Endothelial cell of umbilical vein (primary cell): ENCODE data around the gene ZNF423. TPM values are rescaled to one million over a fixed set of nuclear protein-coding genes. Genes with fewer than 3 reads are reported as not detected.

Experiments
- BruUV-seq: library from RNA; stranded (reverse); fragments of 400-500 nt; replicated peaks from 2 replicates; lab custom pipeline; 2021; lab: Mats Ljungman, UMichigan
- CTCF ChIA-PET: fragments of 300-600, 350-600 bp; sonication (Branson Sonifier 250); formaldehyde crosslinking; loops from one replicate; lab custom pipeline; 2021; ENCODE audit warnings: antibody characterized with exemption, inconsistent platforms; lab: Charles Lee
- POLR2A ChIA-PET: fragments of 300-600, 350-600 bp; sonication (Branson Sonifier 250); formaldehyde crosslinking; loops from one replicate; lab custom pipeline; 2021; ENCODE audit warnings: antibody characterized with exemption, inconsistent platforms; lab: Charles Lee
- DNase-seq: peaks from one replicate; pipeline ENCODE4 v3.0.0-alpha.2; 2011; ENCODE audit warnings: low read depth, low spot score
- FAIRE-seq: peaks from 2 replicates; lab custom pipeline; 2011; peaks lifted over from hg19 to GRCh38; lab: Jason Lieb, UNC
- H2AFZ ChIP-seq: 2 replicates; pipeline ENCODE4 v1.6.0; 2012; ENCODE audit warnings: low read depth, low read length, control low read depth, inconsistent platforms
- H3K27ac ChIP-seq: 2 replicates; pipeline ENCODE4 v1.5.1; 2011; ENCODE audit warnings: low read depth, mild to moderate bottlenecking, control low read depth, low read length, moderate library complexity; ENCODE audit not compliant: insufficient read depth
- H3K27me3 ChIP-seq, 2 experiments: 2 replicates each; pipeline versions ENCODE4 v1.6.0 to v1.6.1; 2011; ENCODE audit warnings: low read length in 2 of 2, mixed read lengths in 1 of 2; ENCODE audit not compliant: control insufficient read depth in 2 of 2, insufficient read depth in 2 of 2
- H3K36me3 ChIP-seq, 2 experiments: 2 replicates in 1 of 2; 3 replicates in 1 of 2; pipeline ENCODE4 v1.5.1; 2011; ENCODE audit warnings: low read length in 2 of 2, mild to moderate bottlenecking in 1 of 2, moderate library complexity in 1 of 2; ENCODE audit not compliant: control insufficient read depth in 2 of 2, insufficient read depth in 2 of 2; ENCODE audit errors: extremely low read depth in 1 of 2
- H3K4me1 ChIP-seq: 3 replicates; pipeline ENCODE4 v1.5.1; 2011; ENCODE audit warnings: mild to moderate bottlenecking, low read length; ENCODE audit not compliant: control insufficient read depth, insufficient read depth; ENCODE audit errors: extremely low read depth
- H3K4me2 ChIP-seq: 2 replicates; pipeline ENCODE4 v1.6.1; 2011; ENCODE audit warnings: low read length, control low read depth, mixed read lengths; ENCODE audit not compliant: insufficient read depth
- H3K4me3 ChIP-seq, 3 experiments: fragments of 200-600 bp in 1 of 3; sonication (generic), shearing (Covaris generic) in 1 of 3; replicated peaks in 1 of 3; 2 replicates each; pipeline ENCODE4 v1.5.1; 2011 to 2016; ENCODE audit warnings: control low read depth in 3 of 3, low read length in 3 of 3, mild to moderate bottlenecking in 2 of 3, inconsistent platforms in 1 of 3, low read depth in 1 of 3, moderate library complexity in 1 of 3; ENCODE audit not compliant: insufficient read depth in 1 of 3
- H3K79me2 ChIP-seq: 2 replicates; pipeline ENCODE4 v1.6.0; 2012; ENCODE audit warnings: low read length, inconsistent platforms; ENCODE audit not compliant: control insufficient read depth, insufficient read depth
- H3K9ac ChIP-seq: replicated peaks from 2 replicates; pipeline ENCODE3; 2011; ENCODE audit warnings: low read length, control low read depth; ENCODE audit not compliant: insufficient read depth; ENCODE audit errors: extremely low read depth
- H3K9me1 ChIP-seq: replicated peaks from 3 replicates; pipeline ENCODE4 v1.6.0; 2011; ENCODE audit warnings: mild to moderate bottlenecking, low read length; ENCODE audit not compliant: control insufficient read depth, insufficient read depth; ENCODE audit errors: extremely low read depth
- H3K9me3 ChIP-seq: replicated peaks from 2 replicates; pipeline ENCODE4 v1.5.1; 2012; ENCODE audit warnings: low read length, inconsistent platforms; ENCODE audit not compliant: control insufficient read depth, insufficient read depth
- H4K20me1 ChIP-seq: replicated peaks from 2 replicates; pipeline ENCODE3; 2011; ENCODE audit warnings: mild to moderate bottlenecking, low read length; ENCODE audit not compliant: control insufficient read depth, insufficient read depth; ENCODE audit errors: extremely low read depth
- CTCF ChIP-seq, 2 donors: IDR thresholded peaks; 1 replicate in 1 of 2; 2 replicates in 1 of 2; pipeline ENCODE4 v1.5.1; 2011; ENCODE audit warnings: low read length in 2 of 2, mild to moderate bottlenecking in 2 of 2, moderate library complexity in 2 of 2, control low read depth in 1 of 2, inconsistent platforms in 1 of 2, low read depth in 1 of 2; ENCODE audit not compliant: insufficient read depth in 1 of 2; ENCODE audit errors: extremely low read depth in 1 of 2
- EZH2 ChIP-seq: IDR thresholded peaks from 2 replicates; pipeline ENCODE4 v1.6.1; 2012; ENCODE audit warnings: borderline replicate concordance, low read depth, mild to moderate bottlenecking, moderate library complexity, low read length, inconsistent platforms; ENCODE audit not compliant: severe bottlenecking
- FOS ChIP-seq: IDR thresholded peaks from 2 replicates; pipeline ENCODE4 v1.6.1; 2011; ENCODE audit warnings: mild to moderate bottlenecking, low read length, moderate library complexity, borderline replicate concordance; ENCODE audit not compliant: insufficient read depth
- GATA2 ChIP-seq: IDR thresholded peaks from 2 replicates; pipeline ENCODE4 v1.7.0; 2011; ENCODE audit warnings: low read depth, mild to moderate bottlenecking, moderate library complexity, mixed read lengths, low read length; ENCODE audit not compliant: insufficient read length, insufficient read depth
- JUN ChIP-seq: IDR thresholded peaks from 2 replicates; pipeline ENCODE4 v1.6.1; 2011; ENCODE audit warnings: borderline replicate concordance, low read depth; ENCODE audit not compliant: insufficient read length, insufficient read depth
- MAX ChIP-seq: IDR thresholded peaks from 2 replicates; pipeline ENCODE4 v1.6.1; 2011; ENCODE audit not compliant: insufficient read depth, insufficient read length
- MYC ChIP-seq: IDR thresholded peaks from one replicate; pipeline ENCODE4 v1.6.1; 2011; ENCODE audit warnings: mild to moderate bottlenecking, low read depth, low read length
- POLR2A ChIP-seq: IDR thresholded peaks from 2 replicates; pipeline ENCODE4 v1.6.1; 2012; ENCODE audit warnings: low read depth, mild to moderate bottlenecking, control low read depth, low read length
- POLR2AphosphoS5 ChIP-seq: IDR thresholded peaks from 2 replicates; pipeline ENCODE4 v1.6.1; 2012; ENCODE audit warnings: low read depth, mild to moderate bottlenecking, control low read depth, low read length, moderate library complexity; ENCODE audit not compliant: insufficient read depth
- dilution Hi-C: fragments of 300-500 bp; cut with MboI; formaldehyde crosslinking; loops from one replicate; pipeline ENCODE4 v1.15.0; 2019; ENCODE audit warnings: low sequenced_read_pairs; ENCODE audit not compliant: extremely low pct_ligation_motif_present
- intact Hi-C: fragments of 100-400 bp; cut with micrococcal nuclease; formaldehyde crosslinking; loops from one replicate; pipeline ENCODE4 v1.10.0; 2022
- polyA plus RNA-seq, 4 experiments: library from polyadenylated mRNA; depleted of rRNA in 3 of 4; stranded (reverse) in 3 of 4; unstranded in 1 of 4; fragments of >200 nt; gene quantifications; 2 replicates each; pipeline versions ENCODE4 v1.2.1 to v1.2.3, GENCODE V29; 2011 to 2012; ENCODE audit warnings: missing spikeins in 1 of 4
- total RNA-seq: library from RNA; stranded (reverse); gene quantifications from 2 replicates; pipeline ENCODE4 v1.2.3, GENCODE V29; 2021

ZNF423 gene
- total and polyA plus RNA-seq, 2 donors (not counting 3 experiments of a cell fraction or from before 2014, with no cell fraction given) = 2.2 to 8.1 TPM

DNA sequence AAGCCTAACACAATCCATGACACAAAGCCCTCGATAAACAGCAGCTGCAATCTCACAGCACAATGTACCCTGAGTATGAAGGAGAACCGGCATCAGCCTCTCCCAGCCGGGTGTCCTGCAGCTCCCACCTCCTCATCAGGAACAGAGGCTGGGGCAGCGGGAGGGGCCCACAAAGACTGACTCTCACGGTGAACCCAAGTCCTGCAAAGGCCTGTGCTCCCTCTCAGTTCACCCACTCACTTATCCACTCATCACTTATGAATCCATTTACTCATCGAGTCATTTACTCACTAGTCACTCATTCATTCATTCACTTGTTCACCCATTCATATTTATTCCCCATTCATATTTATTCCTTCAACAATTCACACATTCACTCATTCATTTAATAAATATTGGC is 11.6 kb downstream of the ZNF423 start:
- peaks cover 3 to 7% of the 10 kb centered on the region in 2 experiments for H3K27me3 ChIP-seq
- H3K27ac ChIP-seq = no peak overlapping the region
- no peak overlapping the region for H3K9ac ChIP-seq
- no peak for TF ChIP-seq CTCF (IDR thresholded peaks at IDR 0.05; ENCODE audit: extremely low read depth in 1 of 2, insufficient read depth in 1 of 2, low read depth in 1 of 2, low read length in 2 of 2)
- TF ChIP-seq FOS = no peak
- no peak for TF ChIP-seq MAX
- TF ChIP-seq JUN = no peak
- no peak for TF ChIP-seq EZH2
- TF ChIP-seq MYC = no peak
- TF ChIP-seq POLR2AphosphoS5 = no peak
- TF ChIP-seq GATA2 = no peak
- no peak for TF ChIP-seq POLR2A
- H3K79me2 ChIP-seq = no peaks in the 10 kb centered on the region
- no peaks in the 10 kb centered on the region for H3K4me1 ChIP-seq
- FAIRE-seq (no peak), DNase-seq (no peak)
- no peaks in the 10 kb centered on the region for H4K20me1 ChIP-seq
- ChIA-PET CTCF (interaction anchor here (1.0 kb wide), 1 partner anchor 13 kb away, joined by 4 read pairs; no protein-coding TSS in a partner anchor), POLR2A (no interaction called here)
- H3K4me3 ChIP-seq = no peak overlapping the region
- no peaks in the 10 kb centered on the region for H3K9me3 ChIP-seq
- H3K9me1 ChIP-seq = no peaks in the 10 kb centered on the region
- no peak overlapping the region for H2AFZ ChIP-seq
- dilution Hi-C loops = no loop called here
- no TSS peak for BruUV-seq
- intact Hi-C loops = no loop called here
- H3K36me3 ChIP-seq = no peaks in the 10 kb centered on the region
- no peak overlapping the region for H3K4me2 ChIP-seq
